GM21576 (cell line): ENCODE measurements around the gene SPSB1.

Experiments
- ATAC-seq: cut with Tn5 transposase; IDR thresholded peaks from one replicate; pipeline ENCODE4 v1.9.1; 2021; ENCODE audit warnings: mild to moderate bottlenecking, moderate library complexity; ENCODE audit not compliant: unreplicated experiment

SPSB1 gene

GRCh38 chr1:9317591-9318417 lies 25.1 kb downstream of the SPSB1 start:
- ATAC-seq = no peak

- ATAC-seq = no peak
These were observed 26.6 kb downstream of the SPSB1 start for GRCh38 chr1:9319208-9319788.

GRCh38 chr1:9319789-9320519 lies 27.3 kb downstream of the SPSB1 start:
- ATAC-seq = no peak

- no peak for ATAC-seq
These were observed 28.1 kb downstream of the SPSB1 start for GRCh38 chr1:9320520-9321479.

- ATAC-seq = no peak
These were observed 28.8 kb downstream of the SPSB1 start for GRCh38 chr1:9321480-9321849.

- ATAC-seq = no peak
These were observed 29.4 kb downstream of the SPSB1 start for GRCh38 chr1:9321986-9322660.

- ATAC-seq = no peak
These were observed 30.1 kb downstream of the SPSB1 start for GRCh38 chr1:9322661-9323244.

- ATAC-seq = no peak
These were observed 31.8 kb downstream of the SPSB1 start for GRCh38 chr1:9324246-9325096.

- no peak for ATAC-seq
These were observed 33.9 kb downstream of the SPSB1 start for GRCh38 chr1:9326596-9326995.

- no peak for ATAC-seq
These were observed 35.5 kb downstream of the SPSB1 start for GRCh38 chr1:9328201-9328600.

GRCh38 chr1:9328715-9329114 lies 36.0 kb downstream of the SPSB1 start:
- ATAC-seq = no peak

GRCh38 chr1:9331016-9331415 lies 38.3 kb downstream of the SPSB1 start:
- no peak for ATAC-seq

GRCh38 chr1:9331558-9332346 lies 39.1 kb downstream of the SPSB1 start:
- no peak for ATAC-seq

- ATAC-seq = no peak
These were observed 39.9 kb downstream of the SPSB1 start for GRCh38 chr1:9332513-9333143.

- ATAC-seq = no peak
These were observed 45.9 kb downstream of the SPSB1 start for GRCh38 chr1:9338397-9339246.

GRCh38 chr1:9340172-9340854 lies 47.6 kb downstream of the SPSB1 start:
- no peak for ATAC-seq
